SK-N-SH treated with all-trans-retinoic acid at 6 μM for 48 hours (cell line): Measurements from ENCODE around the gene ANO3.

Experiments used
- CREB5 ChIP-seq: fragments of 250-450 bp; sonication (Bioruptor Pico); IDR thresholded peaks from 2 replicates; pipeline ENCODE4 v1.5.1; 2020; ENCODE audit warnings: low read depth, mild to moderate bottlenecking, moderate library complexity
- ISL1 ChIP-seq: fragments of 250-450 bp; sonication (Bioruptor Pico); IDR thresholded peaks from 2 replicates; pipeline ENCODE4 v2.1.2; 2022; ENCODE audit warnings: mild to moderate bottlenecking, moderate library complexity
- PATZ1 ChIP-seq: fragments of 250-450 bp; sonication (Bioruptor Pico); IDR thresholded peaks from 2 replicates; pipeline ENCODE4 v1.8.0; 2020; ENCODE audit warnings: mild to moderate bottlenecking, moderate library complexity, borderline replicate concordance
- RARB ChIP-seq: fragments of 250-450 bp; sonication (Bioruptor Pico); IDR thresholded peaks from 2 replicates; pipeline ENCODE4 v1.8.0; 2021; ENCODE audit warnings: mild to moderate bottlenecking, moderate library complexity
- TOX ChIP-seq: fragments of 250-450 bp; sonication (Bioruptor Pico); IDR thresholded peaks from 2 replicates; pipeline ENCODE4 v1.8.0; 2021; ENCODE audit warnings: mild to moderate bottlenecking, moderate library complexity, borderline replicate concordance

- TF ChIP-seq PATZ1 (CRISPR knock-in tag) = no peak
- no peak for TF ChIP-seq RARB (CRISPR knock-in tag)
- no peak for TF ChIP-seq ISL1 (CRISPR knock-in tag)
- TF ChIP-seq CREB5 = no peak
- TF ChIP-seq TOX (CRISPR knock-in tag) = no peak
These were observed 249.0 kb downstream of the ANO3 start for GRCh38 chr11:26580929-26581328.
